GM19452 (cell line): ENCODE results near the gene CST7.

Experiments
- ATAC-seq: cut with Tn5 transposase; IDR thresholded peaks from one replicate; pipeline ENCODE4 v1.9.1; 2021; ENCODE audit not compliant: unreplicated experiment

Gene CST7

DNA sequence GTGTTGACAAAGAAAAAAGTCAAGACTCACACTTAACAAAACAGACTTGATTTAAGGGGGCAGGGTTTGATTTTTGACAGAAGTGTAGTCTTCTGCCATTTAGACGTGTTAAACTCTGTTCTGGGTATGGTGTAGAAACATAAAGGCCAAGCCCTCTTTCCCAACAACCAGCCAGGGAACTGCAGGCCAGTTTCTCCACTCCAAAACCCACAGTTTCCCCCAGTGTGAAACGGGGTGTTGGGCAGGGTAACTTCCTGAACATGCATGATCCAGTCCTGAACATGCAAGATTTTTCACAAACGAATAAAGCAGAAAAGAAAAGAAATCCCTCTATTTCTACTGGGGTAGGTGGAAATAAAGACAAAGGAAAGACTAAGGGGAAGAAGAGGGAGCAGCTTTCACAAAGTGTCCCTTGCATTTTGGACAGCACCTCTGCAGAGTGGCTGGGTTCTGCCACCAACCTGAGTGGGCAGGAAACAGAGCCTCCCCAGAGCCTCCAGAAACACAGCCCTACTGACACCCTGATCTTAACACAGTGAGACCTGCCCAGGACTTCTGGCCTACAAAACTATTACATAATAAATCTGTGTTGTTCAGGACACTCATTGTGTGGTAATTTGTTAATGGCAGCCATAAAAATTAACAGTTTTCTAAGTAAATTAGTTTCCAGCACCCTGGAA, 36.0 kb downstream of the CST7 start:
- no peak for ATAC-seq

- ATAC-seq, result no peak
Measured at GRCh38 chr20:24985802-24986201, 36.7 kb downstream of the CST7 start.

- no peak for ATAC-seq
Measured at GRCh38 chr20:24986436-24987015, 37.5 kb downstream of the CST7 start.

DNA sequence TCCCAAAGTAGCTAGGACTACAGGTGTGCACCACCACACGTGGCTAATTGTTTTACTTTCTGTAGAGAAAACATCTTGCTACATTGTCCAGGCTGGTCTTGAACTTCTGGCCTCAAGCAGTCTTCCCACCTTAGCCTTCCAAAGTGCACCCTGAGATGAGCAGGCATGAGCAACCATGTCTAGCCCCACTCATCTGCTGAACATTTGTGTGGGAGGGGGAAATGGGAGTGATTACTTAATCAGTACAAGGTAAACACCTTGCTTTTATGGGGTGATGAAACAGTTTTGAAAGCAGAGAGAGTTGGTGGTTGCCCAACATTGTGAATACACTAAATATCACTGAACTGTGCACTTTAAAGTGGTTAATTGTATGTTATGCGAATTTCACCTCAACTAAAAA, 38.2 kb downstream of the CST7 start:
- ATAC-seq, result no peak

- ATAC-seq, result no peak
Measured at GRCh38 chr20:24987873-24988835, 39.1 kb downstream of the CST7 start.

GRCh38 chr20:24989162-24989561, 40.1 kb downstream of the CST7 start:
- ATAC-seq, result no peak

DNA sequence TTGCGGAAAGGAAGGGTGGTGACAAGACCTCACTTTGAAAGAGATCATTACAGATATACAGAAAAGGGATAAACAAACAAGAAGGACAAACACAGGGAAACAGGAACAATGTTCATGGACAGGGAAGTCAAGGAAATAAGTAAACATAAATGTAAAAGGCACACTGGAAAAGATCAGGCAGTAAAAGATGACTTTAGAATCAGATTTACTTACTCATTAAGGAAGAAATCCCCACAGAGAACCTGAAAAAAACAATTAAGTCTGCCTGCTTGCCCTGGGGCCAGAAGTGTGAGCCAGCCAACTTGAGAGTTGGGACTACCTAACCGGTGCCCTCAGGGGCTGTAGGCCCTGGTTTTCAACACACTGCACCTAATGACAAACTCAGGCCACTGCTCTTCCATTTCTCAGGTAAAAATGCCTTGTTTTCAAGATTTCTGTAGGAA, 41.8 kb downstream of the CST7 start:
- no peak for ATAC-seq

GRCh38 chr20:24991897-24992486, 42.9 kb downstream of the CST7 start:
- ATAC-seq, result peak; percentile 23

GRCh38 chr20:24992487-24993205, 43.6 kb downstream of the CST7 start, which contains the start of gene APMAP:
Gene APMAP (minus strand): TSS chr20:24992751. CDS start chr20:24992688, 63 bp downstream.
- peak; percentile 95 for ATAC-seq

- no peak for ATAC-seq
Measured at GRCh38 chr20:24993337-24994185, 44.5 kb downstream of the CST7 start.

- ATAC-seq, result no peak
Measured at GRCh38 chr20:24994186-24994465, 45.1 kb downstream of the CST7 start.

- no peak for ATAC-seq
Measured at GRCh38 chr20:24994470-24995368, 45.6 kb downstream of the CST7 start.

DNA sequence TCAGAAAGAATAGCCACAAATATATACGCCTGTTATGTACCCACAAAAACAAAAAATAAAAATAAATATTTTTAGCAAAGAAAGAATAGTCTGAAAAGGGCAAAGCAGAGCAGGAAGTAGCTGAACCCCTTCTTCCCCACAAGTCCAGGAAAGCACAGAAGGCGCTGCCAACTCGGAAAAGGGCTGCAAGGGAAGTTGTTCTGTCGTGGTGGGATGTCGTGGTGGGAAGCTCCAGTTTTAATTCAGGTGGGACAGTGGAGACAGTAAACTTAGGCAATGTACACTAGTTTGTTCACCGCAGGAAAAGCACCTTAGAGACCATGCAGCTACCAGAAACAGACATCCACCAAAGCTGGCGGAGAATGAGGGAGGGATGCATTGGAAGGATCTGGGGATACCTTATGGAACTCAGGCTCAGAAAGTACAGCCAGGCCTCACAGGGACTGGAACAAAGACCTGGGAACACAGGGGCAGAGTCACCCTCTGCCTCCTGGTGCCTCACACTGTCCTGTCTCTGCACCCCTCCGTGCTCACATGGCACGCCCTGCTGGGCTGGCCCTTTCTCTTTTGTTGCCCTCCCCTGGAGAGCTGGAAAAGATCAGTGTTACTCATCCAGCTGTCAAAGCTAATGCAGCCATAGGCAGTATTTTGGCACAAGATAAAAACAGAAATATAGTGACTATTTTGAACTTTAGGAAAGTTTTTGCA, 46.8 kb downstream of the CST7 start:
- ATAC-seq, result no peak

GRCh38 chr20:24996449-24997377, 47.6 kb downstream of the CST7 start:
- ATAC-seq, result no peak

DNA sequence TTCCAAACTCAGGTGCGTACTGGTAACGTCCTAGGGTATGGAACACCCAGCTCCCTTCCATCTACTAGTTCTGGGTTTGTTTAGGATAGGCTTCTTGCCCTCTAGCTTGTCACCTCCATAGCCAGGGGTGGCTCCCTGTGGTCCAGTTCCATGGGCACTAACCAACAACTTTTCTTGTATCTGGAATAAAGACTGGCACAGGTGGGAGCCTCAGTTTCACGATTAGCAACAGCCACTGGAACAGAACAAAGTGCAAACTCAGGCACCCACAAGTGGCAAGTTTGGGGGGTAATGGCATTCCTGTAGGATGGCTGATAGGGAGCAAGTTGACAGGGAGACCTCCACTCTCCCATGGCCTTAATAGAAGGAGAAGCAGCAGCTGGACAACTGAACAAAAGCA, 49.1 kb downstream of the CST7 start:
- ATAC-seq, result no peak

DNA sequence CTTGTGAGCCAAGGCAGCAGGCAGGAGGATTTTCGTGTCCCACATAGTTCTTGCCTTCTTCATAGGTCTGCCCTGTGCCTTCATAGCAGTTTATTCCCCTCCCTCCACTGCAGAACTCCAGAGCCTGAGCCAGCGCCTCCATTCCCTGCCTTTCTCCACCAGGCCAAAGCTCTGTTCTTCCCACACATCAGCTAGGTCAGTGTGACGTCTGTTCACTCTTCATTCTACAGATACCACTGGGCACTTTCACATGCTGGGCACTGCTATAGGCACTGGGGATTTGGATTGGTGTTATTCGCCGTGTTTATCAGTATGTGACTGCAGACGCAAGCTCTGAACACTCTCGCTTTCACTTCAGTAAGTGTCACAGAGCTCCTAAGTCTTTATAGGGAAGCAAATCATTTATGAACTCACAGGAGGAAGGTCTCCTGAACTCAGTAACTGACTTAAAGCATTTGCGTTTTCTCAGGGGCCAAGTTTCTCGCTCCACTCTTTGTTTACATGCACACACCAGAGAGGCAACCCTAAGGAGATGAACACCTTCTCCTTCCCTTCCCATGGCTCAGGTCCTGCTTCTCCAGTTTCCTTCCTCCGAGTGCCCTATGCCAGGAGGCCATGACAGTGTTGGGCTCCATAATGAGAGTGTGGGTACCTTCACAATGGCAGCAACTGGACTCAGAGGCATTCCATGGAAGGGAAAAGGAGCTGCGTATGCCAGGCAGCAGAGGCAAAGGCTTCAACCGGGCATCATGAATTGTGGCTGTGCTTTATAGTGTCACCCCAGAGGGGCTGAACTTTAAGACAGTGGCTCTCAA, 49.8 kb downstream of the CST7 start:
- no peak for ATAC-seq
